Tibial nerve (tissue), 4 donors: ENCODE measurements around the gene ZYG11B. TPM values are rescaled to one million over a fixed set of nuclear protein-coding genes. Genes with fewer than 3 reads are reported as not detected.
"Not testable (repeated sequence)": the region's sequence is repeated elsewhere in the genome, so short reads cannot be mapped to it uniquely, and the experiment has no call there.

Source experiments
- DNase-seq, 2 donors: peaks; one replicate each; pipeline ENCODE4 v3.0.0-alpha.2; 2019; ENCODE audit warnings: low spot score in 2 of 2
- H3K27ac ChIP-seq, 4 donors: fragments of 200-600 bp; sonication (generic) in 3 of 4; one replicate each; pipeline ENCODE4 v1.5.1; 2017 to 2019; ENCODE audit warnings: mild to moderate bottlenecking in 1 of 4
- H3K27me3 ChIP-seq, 2 donors: fragments of 200-600 bp; sonication (generic) in 1 of 2; one replicate each; pipeline versions ENCODE4 v1.5.1 to v1.6.0; 2017 to 2019
- H3K36me3 ChIP-seq, 3 donors: fragments of 200-600 bp; sonication (generic); one replicate each; pipeline ENCODE4 v1.5.1; 2018 to 2019
- H3K4me1 ChIP-seq, 4 donors: fragments of 200-600 bp; sonication (generic) in 3 of 4; one replicate each; pipeline ENCODE4 v1.5.1; 2017 to 2019
- H3K4me3 ChIP-seq, 4 donors: fragments of 200-600 bp; sonication (generic) in 3 of 4; one replicate each; pipeline ENCODE4 v1.5.1; 2017 to 2019; ENCODE audit warnings: mild to moderate bottlenecking in 1 of 4, moderate library complexity in 1 of 4
- H3K9me3 ChIP-seq, 4 donors: fragments of 200-600 bp; sonication (generic) in 3 of 4; one replicate each; pipeline ENCODE4 v1.5.1; 2017 to 2019
- CTCF ChIP-seq, 5 experiments: fragments of 200-600 bp in 3 of 5; fragments of 450-650 bp in 2 of 5; sonication (generic) in 3 of 5; IDR thresholded peaks; one replicate each; pipeline ENCODE4 v1.5.1; 2016 to 2019; ENCODE audit warnings: antibody characterized with exemption in 5 of 5, mild to moderate bottlenecking in 3 of 5, moderate library complexity in 2 of 5
- EP300 ChIP-seq, 2 donors: sonication (generic); formaldehyde crosslinking; IDR thresholded peaks; one replicate each; pipeline ENCODE4 v1.6.1; 2017; ENCODE audit warnings: antibody characterized with exemption in 2 of 2, mild to moderate bottlenecking in 1 of 2
- POLR2A ChIP-seq, 2 donors: fragments of 450-650 bp; IDR thresholded peaks; one replicate each; pipeline ENCODE4 v1.6.1; 2017; ENCODE audit warnings: antibody characterized with exemption in 2 of 2, mild to moderate bottlenecking in 2 of 2, moderate library complexity in 2 of 2
- WGBS, 2 donors: methylation state at CpG; one replicate each; pipeline ENCODE4 v1.1.5; 2018; 5-methylcytosine and 5-hydroxymethylcytosine counted together
- total RNA-seq, 4 donors: library from RNA; depleted of rRNA; stranded (reverse); fragments of >200 nt; gene quantifications; one replicate each; pipeline ENCODE4 v1.1.0, GENCODE V29; 2016

ZYG11B gene
- total RNA-seq, 4 donors from 2014 or later: 41.9 to 46.5 (median 42.7) TPM

GRCh38 chr1:52681136-52681535, 45.1 kb upstream of the ZYG11B start:
- WGBS, 2 donors: 68 to 85% methylated on average over 4 of the region's 4 CpGs
- TF ChIP-seq POLR2A (IDR thresholded peaks at IDR 0.05) (no peak), EP300 (IDR thresholded peaks at IDR 0.05) (no peak), CTCF (IDR thresholded peaks at IDR 0.05) (no peak)
- H3K36me3 ChIP-seq: no peaks in the 10 kb centered on the region

GRCh38 chr1:52683367-52683940, 42.8 kb upstream of the ZYG11B start:
- TF ChIP-seq CTCF (IDR thresholded peaks at IDR 0.05): no peak
- TF ChIP-seq POLR2A (IDR thresholded peaks at IDR 0.05): no peak
- no peak for TF ChIP-seq EP300 (IDR thresholded peaks at IDR 0.05)
- WGBS, 2 donors: 94 to 95% methylated on average over 4 of the region's 4 CpGs
- no peak overlapping the region for H3K4me3 ChIP-seq

More at GRCh38 chr1:52681136-52681535, 45.1 kb upstream of the ZYG11B start:
- Histone ChIP-seq H3K4me3 (no peak overlapping the region), H3K4me1 (peaks cover 0 to 13% (median 0%) of the 10 kb centered on the region in 4 donors), H3K9me3 (no peaks in the 10 kb centered on the region), H3K27me3 (no peaks in the 10 kb centered on the region), H3K27ac (no peak overlapping the region)
- DNase-seq: no peak

GRCh38 chr1:52684545-52684944, 41.7 kb upstream of the ZYG11B start:
- no peak for DNase-seq
- whole genome bisulfite sequencing, 2 donors: 84 to 94% methylated on average over 1 of the region's 1 CpG
- Histone ChIP-seq H3K27ac (no peak overlapping the region), H3K4me3 (no peak overlapping the region), H3K9me3 (no peaks in the 10 kb centered on the region), H3K4me1 (peaks cover 0 to 2% (median 0%) of the 10 kb centered on the region in 4 donors), H3K27me3 (no peaks in the 10 kb centered on the region), H3K36me3 (peaks cover 0 to 34% (median 6%) of the 10 kb centered on the region in 3 donors)
- no peak for TF ChIP-seq EP300 (IDR thresholded peaks at IDR 0.05)
- TF ChIP-seq POLR2A (IDR thresholded peaks at IDR 0.05): no peak

More at GRCh38 chr1:52683367-52683940, 42.8 kb upstream of the ZYG11B start:
- H3K27me3 ChIP-seq: no peaks in the 10 kb centered on the region
- no peak overlapping the region for H3K27ac ChIP-seq
- H3K9me3 ChIP-seq: no peaks in the 10 kb centered on the region
- H3K4me1 ChIP-seq: peaks cover 0 to 2% (median 0%) of the 10 kb centered on the region in 4 donors
- H3K36me3 ChIP-seq: peaks cover 0 to 23% (median 6%) of the 10 kb centered on the region in 3 donors
- no peak for DNase-seq

GRCh38 chr1:52686261-52686751, 39.9 kb upstream of the ZYG11B start:
- not testable (repeated sequence) for H3K27me3 ChIP-seq, H3K4me3 ChIP-seq, H3K4me1 ChIP-seq, H3K9me3 ChIP-seq, H3K27ac ChIP-seq
- 58 to 65% methylated on average over 17 of the region's 17 CpGs for WGBS, 2 donors
- TF ChIP-seq EP300 (IDR thresholded peaks at IDR 0.05) (peak in 1 of 2 donors; percentile 21), CTCF (IDR thresholded peaks at IDR 0.05) (peak; percentile 72 to 89 (median 79))
- DNase-seq: peak; percentile 31 to 64
- peaks cover 0 to 51% (median 6%) of the 10 kb centered on the region in 3 donors for H3K36me3 ChIP-seq

- Histone ChIP-seq H3K9me3 (no peaks in the 10 kb centered on the region), H3K4me1 (peaks cover 0 to 2% (median 0%) of the 10 kb centered on the region in 4 donors), H3K4me3 (no peak overlapping the region), H3K27ac (no peak overlapping the region), H3K27me3 (no peaks in the 10 kb centered on the region), H3K36me3 (peaks cover 0 to 56% (median 6%) of the 10 kb centered on the region in 3 donors)
- TF ChIP-seq POLR2A (IDR thresholded peaks at IDR 0.05): no peak
- TF ChIP-seq CTCF (IDR thresholded peaks at IDR 0.05): no peak
- TF ChIP-seq EP300 (IDR thresholded peaks at IDR 0.05): no peak
- no peak for DNase-seq
- 92 to 97% methylated on average over 5 of the region's 5 CpGs for WGBS, 2 donors
Observed at GRCh38 chr1:52686830-52687229, 39.4 kb upstream of the ZYG11B start.
